Coronary artery (tissue), 2 donors: Measurements from ENCODE around the gene FADS1.

Experiments
- DNase-seq: peaks from one replicate; pipeline ENCODE4 v3.0.0-alpha.2; 2017; ENCODE audit warnings: low spot score
- H3K27ac ChIP-seq, 2 donors: fragments of 200-600 bp; sonication (generic); one replicate each; pipeline ENCODE4 v1.5.1; 2016 to 2019
- H3K4me3 ChIP-seq: fragments of 200-600 bp; sonication (generic); 2 replicates; pipeline ENCODE4 v1.5.1; 2016; ENCODE audit warnings: mild to moderate bottlenecking, moderate library complexity
- TF ChIP-seq, protein P1 (sequence below): fragments of 200-600 bp; sonication (generic); IDR thresholded peaks from one replicate; pipeline ENCODE4 v1.5.1; 2019; ENCODE audit warnings: antibody characterized with exemption

Gene FADS1

DNA sequence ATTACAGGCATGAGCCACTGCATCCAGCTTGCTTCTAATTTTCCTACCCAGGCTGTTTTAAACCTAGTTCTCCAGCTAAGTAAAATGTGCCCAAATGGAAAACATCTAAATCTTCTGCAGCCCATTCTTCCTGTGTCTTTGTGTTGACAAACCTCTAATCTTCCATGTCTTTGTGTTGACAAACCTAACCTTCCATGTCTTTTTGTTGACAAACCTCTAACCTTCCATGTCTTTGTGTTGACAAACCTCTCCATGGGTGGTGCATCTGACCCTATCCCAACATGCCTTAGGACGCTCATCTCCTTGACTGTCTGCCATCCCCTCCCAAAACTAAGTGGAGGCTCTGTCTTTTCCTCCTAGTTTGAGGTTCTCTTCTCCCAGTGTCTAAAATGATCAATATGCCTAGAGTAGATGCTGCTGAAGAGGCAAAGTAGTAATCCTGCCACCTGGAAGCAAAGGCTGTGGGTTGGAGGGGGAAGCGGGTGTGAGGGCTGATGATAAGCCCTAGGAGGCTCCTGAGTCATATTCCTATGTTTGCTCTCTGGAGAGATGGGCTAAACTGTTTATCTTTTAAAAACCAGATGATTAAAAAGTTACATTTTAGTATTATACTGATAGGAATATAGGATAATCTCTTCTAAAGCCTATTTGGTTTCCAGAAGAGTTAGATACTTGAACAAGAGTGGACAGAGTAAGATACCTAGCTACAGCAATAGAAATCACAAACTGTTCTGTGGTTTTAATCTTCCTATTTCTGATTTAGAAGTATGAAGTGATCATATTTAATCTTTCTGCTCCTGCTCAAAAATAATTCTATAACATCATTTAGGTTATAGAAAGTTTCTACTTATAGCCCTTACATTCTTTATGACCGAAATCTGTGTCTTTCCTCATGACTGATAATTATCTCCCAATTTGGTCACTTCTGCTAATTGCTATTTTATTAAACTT is 16.2 kb downstream of the FADS1 start:
- Histone ChIP-seq H3K4me3 (no peak overlapping the region), H3K27ac (no peak overlapping the region)
- no peak for DNase-seq
- TF ChIP-seq, protein P1, sequence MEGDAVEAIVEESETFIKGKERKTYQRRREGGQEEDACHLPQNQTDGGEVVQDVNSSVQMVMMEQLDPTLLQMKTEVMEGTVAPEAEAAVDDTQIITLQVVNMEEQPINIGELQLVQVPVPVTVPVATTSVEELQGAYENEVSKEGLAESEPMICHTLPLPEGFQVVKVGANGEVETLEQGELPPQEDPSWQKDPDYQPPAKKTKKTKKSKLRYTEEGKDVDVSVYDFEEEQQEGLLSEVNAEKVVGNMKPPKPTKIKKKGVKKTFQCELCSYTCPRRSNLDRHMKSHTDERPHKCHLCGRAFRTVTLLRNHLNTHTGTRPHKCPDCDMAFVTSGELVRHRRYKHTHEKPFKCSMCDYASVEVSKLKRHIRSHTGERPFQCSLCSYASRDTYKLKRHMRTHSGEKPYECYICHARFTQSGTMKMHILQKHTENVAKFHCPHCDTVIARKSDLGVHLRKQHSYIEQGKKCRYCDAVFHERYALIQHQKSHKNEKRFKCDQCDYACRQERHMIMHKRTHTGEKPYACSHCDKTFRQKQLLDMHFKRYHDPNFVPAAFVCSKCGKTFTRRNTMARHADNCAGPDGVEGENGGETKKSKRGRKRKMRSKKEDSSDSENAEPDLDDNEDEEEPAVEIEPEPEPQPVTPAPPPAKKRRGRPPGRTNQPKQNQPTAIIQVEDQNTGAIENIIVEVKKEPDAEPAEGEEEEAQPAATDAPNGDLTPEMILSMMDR, result no peak

DNA sequence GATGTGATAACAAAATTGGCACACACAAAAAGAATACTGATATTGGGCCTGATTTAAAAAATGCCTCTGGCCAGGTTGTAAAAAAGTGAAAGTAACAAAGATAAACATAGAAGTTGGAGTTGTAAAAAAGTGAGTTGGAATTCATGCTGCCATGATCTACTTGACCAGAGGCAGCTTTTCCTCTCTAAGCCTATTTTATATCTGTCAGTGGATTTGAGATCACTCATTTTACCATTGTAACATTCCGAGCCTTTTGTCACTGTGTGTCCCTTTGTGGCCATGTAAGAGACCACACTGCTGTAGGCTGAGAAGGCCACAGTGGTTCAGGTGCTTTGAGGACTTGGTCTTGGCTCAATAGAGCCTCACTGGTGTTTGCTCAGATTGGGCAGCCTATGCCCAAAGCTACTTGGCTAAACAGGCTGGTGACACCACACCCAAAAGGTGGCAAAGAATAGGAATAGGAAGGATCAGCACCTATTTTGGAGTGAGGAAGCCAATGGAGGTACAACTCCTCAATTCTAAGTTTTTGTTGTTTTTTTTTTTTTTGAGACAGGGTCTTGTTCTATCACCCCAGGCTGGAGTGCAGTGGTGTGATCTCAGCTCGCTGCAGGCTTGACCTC is 17.0 kb downstream of the FADS1 start:
- no peak for DNase-seq
- H3K27ac ChIP-seq, result no peak overlapping the region
- TF ChIP-seq, protein P1, result no peak
- no peak overlapping the region for H3K4me3 ChIP-seq

DNA sequence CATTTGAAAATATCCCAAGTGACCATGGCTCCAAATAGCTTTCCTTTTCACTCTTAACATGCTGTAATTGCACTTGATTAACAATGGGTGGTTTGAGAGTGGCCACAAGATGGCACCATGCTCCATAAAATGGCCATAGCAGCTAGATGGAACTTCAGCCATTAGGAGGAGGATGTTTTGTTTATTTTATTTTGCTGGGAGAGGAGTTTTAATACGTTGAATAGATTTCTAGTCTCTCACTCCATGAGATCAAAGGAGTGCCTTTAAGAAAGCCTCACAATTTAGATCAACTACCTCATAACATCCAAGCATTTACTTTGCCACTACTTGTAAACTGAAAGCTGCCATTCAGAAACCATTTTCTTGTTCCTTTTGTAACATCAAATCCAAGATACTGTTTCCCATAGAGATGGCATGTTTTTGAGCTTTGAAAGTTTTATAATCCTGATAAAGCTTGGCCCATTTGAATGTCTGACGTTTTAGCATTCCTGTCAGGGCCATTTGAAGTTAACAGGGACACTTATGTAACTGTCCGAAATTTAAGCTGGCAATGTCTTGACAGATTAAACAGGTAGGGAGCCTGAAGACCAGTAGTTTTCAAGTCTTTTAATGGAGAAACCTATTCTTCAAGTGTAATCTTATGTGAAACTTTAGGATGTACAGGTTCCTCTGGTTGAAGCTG is 19.4 kb downstream of the FADS1 start:
- TF ChIP-seq, protein P1, result peak; percentile 50
- DNase-seq, result no peak
- peak overlapping the region; percentile 33 to 53 for H3K27ac ChIP-seq
- H3K4me3 ChIP-seq, result no peak overlapping the region

DNA sequence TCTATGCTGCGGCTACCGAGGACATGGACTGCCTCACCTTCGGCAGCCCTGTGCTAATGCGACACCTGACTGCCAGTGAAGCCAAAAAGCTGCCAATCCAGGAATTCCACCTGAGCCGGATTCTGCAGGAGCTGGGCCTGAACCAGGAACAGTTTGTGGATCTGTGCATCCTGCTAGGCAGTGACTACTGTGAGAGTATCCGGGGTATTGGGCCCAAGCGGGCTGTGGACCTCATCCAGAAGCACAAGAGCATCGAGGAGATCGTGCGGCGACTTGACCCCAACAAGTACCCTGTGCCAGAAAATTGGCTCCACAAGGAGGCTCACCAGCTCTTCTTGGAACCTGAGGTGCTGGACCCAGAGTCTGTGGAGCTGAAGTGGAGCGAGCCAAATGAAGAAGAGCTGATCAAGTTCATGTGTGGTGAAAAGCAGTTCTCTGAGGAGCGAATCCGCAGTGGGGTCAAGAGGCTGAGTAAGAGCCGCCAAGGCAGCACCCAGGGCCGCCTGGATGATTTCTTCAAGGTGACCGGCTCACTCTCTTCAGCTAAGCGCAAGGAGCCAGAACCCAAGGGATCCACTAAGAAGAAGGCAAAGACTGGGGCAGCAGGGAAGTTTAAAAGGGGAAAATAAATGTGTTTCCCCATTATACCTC is 20.8 kb downstream of the FADS1 start:
- Histone ChIP-seq H3K4me3 (no peak overlapping the region), H3K27ac (no peak overlapping the region)
- TF ChIP-seq, protein P1, result no peak
- no peak for DNase-seq

DNA sequence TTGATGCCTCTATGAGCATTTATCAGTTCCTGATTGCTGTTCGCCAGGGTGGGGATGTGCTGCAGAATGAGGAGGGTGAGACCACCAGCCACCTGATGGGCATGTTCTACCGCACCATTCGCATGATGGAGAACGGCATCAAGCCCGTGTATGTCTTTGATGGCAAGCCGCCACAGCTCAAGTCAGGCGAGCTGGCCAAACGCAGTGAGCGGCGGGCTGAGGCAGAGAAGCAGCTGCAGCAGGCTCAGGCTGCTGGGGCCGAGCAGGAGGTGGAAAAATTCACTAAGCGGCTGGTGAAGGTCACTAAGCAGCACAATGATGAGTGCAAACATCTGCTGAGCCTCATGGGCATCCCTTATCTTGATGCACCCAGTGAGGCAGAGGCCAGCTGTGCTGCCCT is 21.3 kb downstream of the FADS1 start:
- Histone ChIP-seq H3K4me3 (no peak overlapping the region), H3K27ac (no peak overlapping the region)
- TF ChIP-seq, protein P1, result no peak
- DNase-seq, result no peak

DNA sequence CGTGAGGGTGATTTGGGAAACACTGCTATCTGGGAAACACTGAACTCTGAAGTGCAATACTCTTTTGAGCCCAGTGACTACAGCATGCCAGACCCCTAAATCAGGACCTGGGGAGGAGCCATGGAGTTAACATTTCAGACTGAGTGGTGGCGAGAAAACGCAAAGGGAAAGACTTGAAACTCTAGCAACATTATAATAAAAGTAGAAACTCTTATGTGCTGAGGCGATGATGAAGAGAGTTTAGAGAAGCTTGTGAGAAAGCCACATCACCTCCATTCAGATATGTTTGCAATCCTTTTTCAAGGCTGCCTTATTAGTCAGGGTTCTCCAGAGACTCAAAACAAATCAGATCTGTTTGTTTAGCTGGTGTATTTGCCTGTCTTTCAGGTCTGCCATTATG is 22.2 kb downstream of the FADS1 start:
- DNase-seq, result no peak
- Histone ChIP-seq H3K4me3 (no peak overlapping the region), H3K27ac (no peak overlapping the region)
- TF ChIP-seq, protein P1, result no peak
